HFF-Myc (cell line): ENCODE results near the gene ARHGEF10L.

Experiments
- DNase-seq: peaks from one replicate; pipeline ENCODE4 v3.0.0-alpha.2; 2011; ENCODE audit warnings: low read depth; ENCODE audit errors: extremely low read depth
- H3K4me3 ChIP-seq: replicated peaks from 2 replicates; pipeline ENCODE4 v1.5.1; 2011; ENCODE audit warnings: low read depth, mild to moderate bottlenecking, control low read depth, low read length
- TF ChIP-seq, protein P1 (sequence below): IDR thresholded peaks from 2 replicates; pipeline ENCODE4 v1.5.1; 2012; ENCODE audit warnings: mild to moderate bottlenecking, low read depth, low read length, control low read depth; ENCODE audit errors: missing control alignments

ARHGEF10L gene

DNA sequence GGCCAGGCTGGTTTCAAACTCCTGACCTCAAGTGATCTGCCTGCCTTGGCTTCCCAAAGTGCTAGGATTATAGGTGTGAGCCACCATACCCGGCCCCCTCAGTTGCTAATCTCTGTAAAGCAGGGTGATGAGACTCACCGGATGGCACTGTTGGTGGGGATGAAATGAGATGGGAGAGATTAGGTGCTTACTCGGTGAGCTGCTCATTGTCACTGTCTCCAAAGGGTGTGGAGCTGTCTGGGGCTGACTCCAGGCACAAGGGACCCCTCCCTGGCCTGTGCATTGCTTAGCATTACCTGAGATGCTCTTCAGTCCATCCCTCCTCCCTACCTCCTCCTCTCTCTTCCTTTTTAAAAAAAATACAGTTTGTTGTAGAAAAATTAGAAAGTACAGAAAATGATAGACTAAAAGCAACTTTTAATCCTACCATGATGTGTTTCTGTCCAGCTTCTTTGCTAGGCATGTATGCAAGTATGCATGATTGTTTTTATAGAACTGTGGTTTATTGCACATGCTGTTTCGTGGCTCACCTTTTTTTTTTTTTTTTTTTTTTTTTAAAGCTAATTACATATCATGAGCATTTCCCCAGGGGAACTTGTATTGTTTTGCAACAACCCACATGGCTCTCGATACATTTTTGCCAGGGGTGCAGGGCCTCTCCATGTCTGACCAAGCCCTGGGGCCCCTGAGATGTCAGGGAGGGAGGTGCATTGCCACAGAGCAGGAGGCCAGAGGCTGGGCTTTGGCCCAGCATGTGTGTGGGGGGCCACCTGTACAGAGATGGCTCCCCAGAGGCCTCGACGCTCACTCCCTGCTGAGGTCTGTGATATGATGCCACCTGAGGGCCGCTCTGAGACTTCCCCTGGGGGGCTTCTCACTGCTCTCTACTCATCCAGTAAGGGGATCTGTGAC lies 55.4 kb downstream of the ARHGEF10L start:
- TF ChIP-seq, protein P1, sequence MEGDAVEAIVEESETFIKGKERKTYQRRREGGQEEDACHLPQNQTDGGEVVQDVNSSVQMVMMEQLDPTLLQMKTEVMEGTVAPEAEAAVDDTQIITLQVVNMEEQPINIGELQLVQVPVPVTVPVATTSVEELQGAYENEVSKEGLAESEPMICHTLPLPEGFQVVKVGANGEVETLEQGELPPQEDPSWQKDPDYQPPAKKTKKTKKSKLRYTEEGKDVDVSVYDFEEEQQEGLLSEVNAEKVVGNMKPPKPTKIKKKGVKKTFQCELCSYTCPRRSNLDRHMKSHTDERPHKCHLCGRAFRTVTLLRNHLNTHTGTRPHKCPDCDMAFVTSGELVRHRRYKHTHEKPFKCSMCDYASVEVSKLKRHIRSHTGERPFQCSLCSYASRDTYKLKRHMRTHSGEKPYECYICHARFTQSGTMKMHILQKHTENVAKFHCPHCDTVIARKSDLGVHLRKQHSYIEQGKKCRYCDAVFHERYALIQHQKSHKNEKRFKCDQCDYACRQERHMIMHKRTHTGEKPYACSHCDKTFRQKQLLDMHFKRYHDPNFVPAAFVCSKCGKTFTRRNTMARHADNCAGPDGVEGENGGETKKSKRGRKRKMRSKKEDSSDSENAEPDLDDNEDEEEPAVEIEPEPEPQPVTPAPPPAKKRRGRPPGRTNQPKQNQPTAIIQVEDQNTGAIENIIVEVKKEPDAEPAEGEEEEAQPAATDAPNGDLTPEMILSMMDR = no peak
- DNase-seq = no peak
- H3K4me3 ChIP-seq = no peak overlapping the region

DNA sequence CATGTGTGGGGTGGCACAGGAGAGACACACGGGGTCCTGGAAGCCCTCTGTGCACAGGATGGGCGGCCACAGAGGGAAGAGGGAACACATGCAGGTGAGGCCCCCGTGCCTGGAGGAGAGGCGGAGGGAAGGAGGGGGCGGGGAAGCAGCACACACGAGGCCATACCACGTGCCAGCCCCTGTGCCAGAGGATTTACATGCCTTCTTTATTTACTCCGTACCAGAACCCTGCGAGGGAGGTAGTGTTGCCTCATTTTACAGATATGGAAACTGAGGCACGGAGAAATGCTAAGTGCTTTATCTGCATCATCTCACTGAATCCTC lies 56.1 kb downstream of the ARHGEF10L start:
- no peak overlapping the region for H3K4me3 ChIP-seq
- DNase-seq = no peak
- TF ChIP-seq, protein P1 = no peak

DNA sequence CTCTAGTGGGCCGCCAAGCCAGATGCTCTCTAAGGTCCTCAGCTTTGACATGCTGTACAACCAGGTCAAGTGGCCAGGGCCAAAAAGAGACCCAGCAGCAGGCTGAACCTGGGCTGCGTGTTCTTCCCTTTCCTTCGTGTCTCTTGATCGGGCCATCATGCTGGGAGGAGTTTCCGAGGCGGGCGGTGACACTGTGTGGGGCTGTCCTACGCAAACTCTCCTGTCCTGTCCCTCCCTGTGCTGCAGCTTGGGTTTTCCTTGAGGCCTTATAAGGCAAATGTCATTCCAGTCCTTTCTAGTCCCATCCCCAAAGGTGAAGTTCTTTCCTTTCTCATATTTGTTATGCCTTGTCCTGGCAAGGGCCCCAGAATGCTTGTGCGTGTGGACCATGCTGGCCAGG lies 56.7 kb downstream of the ARHGEF10L start:
- DNase-seq = no peak
- H3K4me3 ChIP-seq = no peak overlapping the region
- TF ChIP-seq, protein P1 = no peak

DNA sequence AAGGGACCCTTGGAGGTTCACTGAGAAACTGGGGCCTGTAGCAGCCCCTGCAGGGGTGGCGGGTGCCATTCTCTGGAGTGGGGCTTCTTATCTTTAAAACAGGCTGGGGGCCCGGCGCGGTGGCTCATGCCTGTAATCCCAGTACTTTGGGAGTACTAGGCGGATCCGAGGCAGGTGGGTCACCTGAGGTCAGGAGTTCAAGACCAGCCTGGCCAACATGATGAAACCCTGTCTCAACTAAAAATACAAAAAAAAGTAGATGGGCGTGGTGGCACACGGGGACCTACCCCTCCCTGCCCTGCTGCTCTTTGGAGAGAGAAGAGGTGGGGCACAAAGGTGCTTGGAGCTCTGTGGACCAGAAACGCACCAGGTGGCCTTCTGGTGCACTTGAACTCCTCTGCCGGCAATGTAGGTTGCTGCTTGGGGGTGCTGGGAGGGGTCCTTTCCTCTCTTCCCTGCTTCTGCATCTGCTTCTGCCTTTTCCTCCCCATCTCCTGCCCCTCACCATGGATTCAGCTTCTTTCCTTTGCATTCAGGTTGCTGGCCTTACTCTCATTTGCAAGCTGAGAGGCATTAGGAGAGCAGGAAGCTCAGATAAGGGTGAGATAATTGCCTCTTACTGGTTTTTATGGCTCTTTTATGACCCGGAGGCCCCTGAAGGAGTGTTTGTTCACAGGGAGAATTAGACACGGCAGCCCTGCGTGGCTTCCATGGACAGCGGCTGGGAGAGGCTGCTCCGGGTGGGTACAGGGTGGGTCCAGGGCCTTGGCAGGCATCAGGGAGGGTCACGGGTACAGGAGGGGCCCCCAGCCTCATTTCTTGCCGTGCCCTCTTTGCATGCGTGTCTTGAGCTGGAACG lies 57.4 kb downstream of the ARHGEF10L start:
- DNase-seq = no peak
- TF ChIP-seq, protein P1 = no peak
- no peak overlapping the region for H3K4me3 ChIP-seq

DNA sequence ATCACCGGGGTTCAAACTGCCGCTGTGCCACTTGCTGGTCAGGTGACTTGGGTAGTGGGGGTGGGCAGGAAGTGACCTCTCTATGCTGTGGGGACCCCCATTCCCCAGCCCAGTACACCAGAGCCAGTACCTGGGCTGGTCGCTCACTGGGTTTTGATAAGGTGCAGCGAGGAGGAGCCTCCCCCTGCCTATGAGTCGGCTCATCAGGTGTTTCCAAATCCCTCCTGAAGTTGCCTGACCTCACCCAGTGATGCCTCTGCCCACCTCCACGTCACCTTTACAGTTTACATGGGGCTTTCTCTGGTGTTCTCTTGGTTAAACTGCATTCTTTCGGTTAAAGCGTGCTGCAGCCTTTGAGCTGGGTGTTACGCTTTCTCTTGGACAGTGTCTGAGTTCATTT lies 58.2 kb downstream of the ARHGEF10L start:
- TF ChIP-seq, protein P1 = no peak
- no peak overlapping the region for H3K4me3 ChIP-seq
- DNase-seq = no peak

DNA sequence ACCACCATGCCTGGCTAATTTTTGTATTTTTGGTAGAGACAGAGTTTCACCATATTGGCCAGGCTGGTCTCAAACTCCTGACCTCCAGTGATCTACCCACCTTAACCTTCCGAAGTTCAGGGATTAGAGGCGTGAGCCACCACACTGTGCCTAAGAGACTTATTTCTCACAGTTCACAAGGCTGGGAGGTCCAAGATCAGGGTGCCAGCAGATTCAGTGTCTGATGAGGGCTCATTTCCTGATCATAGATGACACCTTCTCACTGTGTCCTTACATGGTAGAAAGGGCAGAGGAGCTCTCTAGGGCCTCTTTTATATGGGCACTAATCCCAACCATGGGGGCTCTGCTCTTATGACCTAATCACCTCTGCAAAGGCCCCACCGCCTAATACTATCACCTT lies 58.8 kb downstream of the ARHGEF10L start:
- H3K4me3 ChIP-seq = no peak overlapping the region
- TF ChIP-seq, protein P1 = no peak
- no peak for DNase-seq
